Fibroblast of villous mesenchyme (primary cell): ENCODE measurements around the gene SCN5A. TPM values are rescaled to one million over a fixed set of nuclear protein-coding genes. Genes with fewer than 3 reads are reported as not detected.

Experiments
- DNase-seq: peaks from one replicate; pipeline ENCODE4 v3.0.0-alpha.2; 2010; ENCODE audit warnings: low read depth
- H3K4me3 ChIP-seq: 2 replicates; pipeline ENCODE4 v1.5.1; 2011; ENCODE audit warnings: low read depth, mild to moderate bottlenecking, low read length
- CTCF ChIP-seq: IDR thresholded peaks from 2 replicates; pipeline ENCODE4 v1.5.1; 2012; ENCODE audit warnings: low read depth, mild to moderate bottlenecking, low read length; ENCODE audit not compliant: insufficient read depth
- total RNA-seq: library from RNA; depleted of rRNA; stranded (reverse); fragments of >200 nt; gene quantifications from 2 replicates; pipeline ENCODE4 v1.2.3, GENCODE V29; 2012

The SCN5A gene
- total RNA-seq, 1 donor = 0.43 TPM

- TF ChIP-seq CTCF = no peak
- H3K4me3 ChIP-seq = no peak overlapping the region
- no peak for DNase-seq
These were observed 61.0 kb downstream of the SCN5A start for GRCh38 chr3:38588371-38588971.

DNA sequence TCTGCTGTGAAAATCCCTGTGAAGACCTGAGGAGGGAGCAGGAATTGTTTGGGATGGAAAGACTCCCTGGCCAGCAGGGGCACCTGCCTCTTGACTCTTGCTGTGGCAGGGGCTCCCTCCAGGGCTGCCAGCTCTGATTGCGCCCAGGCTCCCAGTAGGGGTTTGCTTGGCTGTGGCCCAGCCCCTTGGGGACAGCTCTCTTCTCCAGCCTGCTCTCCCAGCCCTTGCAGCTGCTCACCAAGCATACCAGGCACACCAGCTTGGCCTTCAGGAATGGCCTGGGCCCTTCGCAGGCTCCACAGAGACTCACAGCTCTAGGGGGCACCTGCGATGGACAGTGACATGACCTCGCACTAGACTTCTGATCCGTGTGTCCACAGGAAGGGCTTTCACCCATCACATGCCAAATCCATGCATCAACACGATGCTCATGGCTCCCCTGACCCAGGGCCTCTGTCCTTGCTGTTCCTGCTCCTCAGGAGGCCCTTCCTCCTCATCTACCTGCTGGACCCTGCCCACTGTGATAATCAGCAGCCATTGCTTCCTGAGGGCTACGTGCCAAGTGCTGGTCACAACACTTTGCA, 61.8 kb downstream of the SCN5A start:
- no peak overlapping the region for H3K4me3 ChIP-seq
- no peak for TF ChIP-seq CTCF
- DNase-seq = no peak

- no peak for DNase-seq
- no peak overlapping the region for H3K4me3 ChIP-seq
- no peak for TF ChIP-seq CTCF
These were observed 62.7 kb downstream of the SCN5A start for GRCh38 chr3:38586546-38587520.

DNA sequence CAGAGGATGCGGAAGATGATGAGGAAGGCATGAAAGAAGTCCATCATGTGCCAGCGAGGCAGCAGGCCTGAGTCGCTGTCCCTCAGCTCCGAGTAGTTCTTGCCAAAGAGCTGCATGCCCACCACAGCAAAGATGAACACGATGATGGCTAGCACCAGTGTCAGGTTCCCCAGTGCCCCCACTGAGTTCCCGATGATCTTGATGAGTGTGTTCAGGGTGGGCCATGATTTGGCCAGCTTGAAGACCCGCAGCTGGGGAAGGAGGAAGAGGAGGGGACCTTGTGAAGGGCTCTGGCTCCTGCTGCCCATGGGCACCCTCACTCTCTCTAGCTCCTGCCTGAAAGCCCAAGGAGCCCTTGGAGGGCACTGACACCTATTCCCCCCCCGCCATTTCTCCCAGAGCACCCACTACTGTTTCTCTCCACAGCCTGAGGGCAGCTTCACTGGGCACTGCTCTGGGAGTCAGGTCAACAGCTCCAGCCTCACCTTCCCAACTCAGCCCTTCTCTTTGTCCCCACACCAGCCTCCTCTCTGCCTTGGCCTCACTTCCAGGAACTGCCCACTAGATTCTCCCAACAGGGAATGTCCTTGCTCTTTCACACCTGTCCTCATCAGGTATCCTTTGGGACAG, 63.6 kb downstream of the SCN5A start:
- H3K4me3 ChIP-seq = no peak overlapping the region
- no peak for DNase-seq
- TF ChIP-seq CTCF = no peak

DNA sequence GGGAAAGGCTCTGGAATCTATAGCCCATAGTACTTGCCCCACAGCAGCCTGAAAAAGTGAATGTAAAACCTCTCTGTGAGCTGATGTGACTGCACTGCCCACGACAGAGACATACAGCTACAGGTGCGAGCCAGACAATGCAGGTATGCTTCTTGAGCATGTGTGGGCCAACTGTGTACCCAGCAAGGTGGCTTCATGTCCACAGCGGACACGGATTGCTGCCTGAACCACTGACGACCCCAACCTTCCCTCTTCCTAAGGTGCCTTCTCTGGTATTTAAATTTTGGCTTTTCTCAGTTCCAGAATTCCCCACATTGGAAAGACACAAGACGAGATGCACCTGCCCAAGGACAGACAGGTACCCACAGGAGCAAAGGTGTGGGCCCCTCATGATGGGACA, 65.8 kb downstream of the SCN5A start:
- no peak for DNase-seq
- TF ChIP-seq CTCF = no peak
- no peak overlapping the region for H3K4me3 ChIP-seq

- DNase-seq = no peak
- no peak for TF ChIP-seq CTCF
- H3K4me3 ChIP-seq = no peak overlapping the region
These were observed 66.4 kb downstream of the SCN5A start for GRCh38 chr3:38582941-38583645.
